ENCODE measurements around the gene RBMS1. TPM values are rescaled to one million over a fixed set of nuclear protein-coding genes. Genes with fewer than 3 reads are reported as not detected.

RBMS1 gene
- total RNA-seq, 5 donors from 2014 or later (not counting 1 experiment from before 2014, with no cell fraction given): 94.2 to 137 (median 105) TPM

GRCh38 chr2:160352500-160352899 is 141.1 kb downstream of the RBMS1 start:
- DNase-seq (no peak), ATAC-seq (replicated peaks in 1 of 4) (no peak)
- no peaks in the 10 kb centered on the region for H3K27me3 Mint-ChIP-seq
- peaks cover 72 to 83% (median 81%) of the 10 kb centered on the region in 3 donors for H3K4me1 Mint-ChIP-seq
- Histone ChIP-seq H3K36me3 (ENCODE audit: control insufficient read depth in 2 of 2, extremely low read depth in 1 of 2, insufficient read depth in 1 of 2, low read length in 1 of 2) (peaks cover 2 to 11% of the 10 kb centered on the region in 2 donors), H3K27me3 (replicated peaks in 1 of 2; ENCODE audit: control insufficient read depth in 2 of 2, extremely low read depth in 1 of 2, insufficient read depth in 2 of 2, low read length in 1 of 2) (no peaks in the 10 kb centered on the region), H3K27ac (ENCODE audit: low read length) (no peak overlapping the region), H3K4me1 (ENCODE audit: control insufficient read depth in 1 of 2, extremely low read depth in 1 of 2, insufficient read depth in 2 of 2, low read length in 2 of 2) (peaks cover 5 to 25% of the 10 kb centered on the region in 2 experiments), H3K4me3 (ENCODE audit: control insufficient read depth in 1 of 2, extremely low read depth in 1 of 2, low read length in 1 of 2) (no peak overlapping the region), H3K9me3 (peaks cover 3% of the 10 kb centered on the region)
- no peak overlapping the region for H3K27ac Mint-ChIP-seq
- H3K4me3 Mint-ChIP-seq: no peak overlapping the region
- peaks cover 0 to 9% (median 0%) of the 10 kb centered on the region in 3 donors for H3K9me3 Mint-ChIP-seq
- WGBS (ENCODE audit: insufficient coverage): no CpG with 5 or more reads among the region's 5 CpGs
- peaks cover 34% of the 10 kb centered on the region for H3K36me3 Mint-ChIP-seq
- CTCF ChIA-PET: interaction anchor here (0.5 to 2.0 kb wide), 16 partner anchors 10 to 1235 kb away, joined by 3 to 14 read pairs (median 4); no protein-coding TSS in a partner anchor
- POLR2A ChIA-PET: no interaction called here

GRCh38 chr2:160351956-160352355 is 141.7 kb downstream of the RBMS1 start:
- ATAC-seq (replicated peaks in 1 of 4) (no peak), DNase-seq (no peak)
- Mint-ChIP-seq H3K36me3 (peaks cover 28% of the 10 kb centered on the region), H3K9me3 (peaks cover 0 to 6% (median 0%) of the 10 kb centered on the region in 3 donors), H3K27me3 (no peaks in the 10 kb centered on the region), H3K4me1 (peaks cover 77 to 85% (median 84%) of the 10 kb centered on the region in 3 donors), H3K27ac (no peak overlapping the region), H3K4me3 (no peak overlapping the region)
- Histone ChIP-seq H3K36me3 (ENCODE audit: control insufficient read depth in 2 of 2, extremely low read depth in 1 of 2, insufficient read depth in 1 of 2, low read length in 1 of 2) (peaks cover 2 to 11% of the 10 kb centered on the region in 2 donors), H3K4me3 (ENCODE audit: control insufficient read depth in 1 of 2, extremely low read depth in 1 of 2, low read length in 1 of 2) (no peak overlapping the region), H3K4me1 (ENCODE audit: control insufficient read depth in 1 of 2, extremely low read depth in 1 of 2, insufficient read depth in 2 of 2, low read length in 2 of 2) (peaks cover 5 to 29% of the 10 kb centered on the region in 2 experiments), H3K27me3 (replicated peaks in 1 of 2; ENCODE audit: control insufficient read depth in 2 of 2, extremely low read depth in 1 of 2, insufficient read depth in 2 of 2, low read length in 1 of 2) (no peaks in the 10 kb centered on the region), H3K9me3 (peaks cover 3% of the 10 kb centered on the region), H3K27ac (ENCODE audit: low read length) (no peak overlapping the region)
- 92% methylated on average over 2 of the region's 4 CpGs for WGBS (ENCODE audit: insufficient coverage)
- ChIA-PET POLR2A (interaction anchor here in 1 of 2 donors (0.6 kb wide), 1 partner anchor 9 kb away, joined by 3 read pairs; no protein-coding TSS in a partner anchor), CTCF (interaction anchor here (1.0 to 1.8 kb wide), 3 partner anchors 29 to 642 kb away, joined by 3 to 14 read pairs (median 5); no protein-coding TSS in a partner anchor)

- no CpG with 5 or more reads among the region's 2 CpGs for WGBS (ENCODE audit: insufficient coverage)
- H3K9me3 Mint-ChIP-seq: no peaks in the 10 kb centered on the region
- H3K4me1 Mint-ChIP-seq: peaks cover 75 to 83% (median 83%) of the 10 kb centered on the region in 3 donors
- Histone ChIP-seq H3K4me1 (ENCODE audit: control insufficient read depth in 1 of 2, extremely low read depth in 1 of 2, insufficient read depth in 2 of 2, low read length in 2 of 2) (peaks cover 8 to 34% of the 10 kb centered on the region in 2 experiments), H3K9me3 (no peaks in the 10 kb centered on the region), H3K27ac (ENCODE audit: low read length) (no peak overlapping the region), H3K27me3 (replicated peaks in 1 of 2; ENCODE audit: control insufficient read depth in 2 of 2, extremely low read depth in 1 of 2, insufficient read depth in 2 of 2, low read length in 1 of 2) (no peaks in the 10 kb centered on the region), H3K4me3 (ENCODE audit: control insufficient read depth in 1 of 2, extremely low read depth in 1 of 2, low read length in 1 of 2) (no peak overlapping the region), H3K36me3 (ENCODE audit: control insufficient read depth in 2 of 2, extremely low read depth in 1 of 2, insufficient read depth in 1 of 2, low read length in 1 of 2) (peaks cover 2 to 11% of the 10 kb centered on the region in 2 donors)
- ChIA-PET CTCF (no interaction called here), POLR2A (no interaction called here)
- H3K36me3 Mint-ChIP-seq: peaks cover 19% of the 10 kb centered on the region
- H3K4me3 Mint-ChIP-seq: no peak overlapping the region
- DNase-seq: no peak
- no peak for ATAC-seq (replicated peaks in 1 of 4)
- no peak overlapping the region for H3K27ac Mint-ChIP-seq
- H3K27me3 Mint-ChIP-seq: no peaks in the 10 kb centered on the region
These were observed 144.3 kb downstream of the RBMS1 start for GRCh38 chr2:160349306-160349705.

- no peaks in the 10 kb centered on the region for H3K9me3 Mint-ChIP-seq
- peaks cover 19% of the 10 kb centered on the region for H3K36me3 Mint-ChIP-seq
- no peaks in the 10 kb centered on the region for H3K27me3 Mint-ChIP-seq
- H3K27ac Mint-ChIP-seq: peak overlapping the region in 1 of 2 donors; percentile 36
- no peak overlapping the region for H3K4me3 ChIP-seq (ENCODE audit: control insufficient read depth in 1 of 2, extremely low read depth in 1 of 2, low read length in 1 of 2)
- ATAC-seq (replicated peaks in 1 of 4): peak in 1 of 4 experiments; percentile 24
- CTCF ChIA-PET: no interaction called here
- no peak for DNase-seq
- no peak overlapping the region for H3K27ac ChIP-seq (ENCODE audit: low read length)
- WGBS (ENCODE audit: insufficient coverage): no CpG with 5 or more reads among the region's 1 CpG
- H3K27me3 ChIP-seq (replicated peaks in 1 of 2; ENCODE audit: control insufficient read depth in 2 of 2, extremely low read depth in 1 of 2, insufficient read depth in 2 of 2, low read length in 1 of 2): no peaks in the 10 kb centered on the region
- peaks cover 2 to 7% of the 10 kb centered on the region in 2 donors for H3K36me3 ChIP-seq (ENCODE audit: control insufficient read depth in 2 of 2, extremely low read depth in 1 of 2, insufficient read depth in 1 of 2, low read length in 1 of 2)
- peaks cover 81 to 82% (median 82%) of the 10 kb centered on the region in 3 donors for H3K4me1 Mint-ChIP-seq
- H3K4me3 Mint-ChIP-seq: no peak overlapping the region
- H3K9me3 ChIP-seq: no peaks in the 10 kb centered on the region
- peaks cover 10 to 33% of the 10 kb centered on the region in 2 experiments for H3K4me1 ChIP-seq (ENCODE audit: control insufficient read depth in 1 of 2, extremely low read depth in 1 of 2, insufficient read depth in 2 of 2, low read length in 2 of 2)
- POLR2A ChIA-PET: no interaction called here
These were observed 146.2 kb downstream of the RBMS1 start for GRCh38 chr2:160347269-160347863.

- Mint-ChIP-seq H3K27me3 (no peaks in the 10 kb centered on the region), H3K4me3 (peak overlapping the region in 1 of 3 donors; percentile 53), H3K27ac (peak overlapping the region; percentile 1 to 54), H3K9me3 (no peaks in the 10 kb centered on the region), H3K4me1 (peaks cover 88 to 90% (median 88%) of the 10 kb centered on the region in 3 donors), H3K36me3 (peaks cover 20% of the 10 kb centered on the region)
- 73% methylated on average over 2 of the region's 5 CpGs for WGBS (ENCODE audit: insufficient coverage)
- no peaks in the 10 kb centered on the region for H3K27me3 ChIP-seq (replicated peaks in 1 of 2; ENCODE audit: control insufficient read depth in 2 of 2, extremely low read depth in 1 of 2, insufficient read depth in 2 of 2, low read length in 1 of 2)
- DNase-seq: no peak
- CTCF ChIA-PET: interaction anchor here in 1 of 2 donors (0.7 to 1.5 kb wide), 4 partner anchors 9 to 571 kb away, joined by 3 read pairs; no protein-coding TSS in a partner anchor
- no peak overlapping the region for H3K4me3 ChIP-seq (ENCODE audit: control insufficient read depth in 1 of 2, extremely low read depth in 1 of 2, low read length in 1 of 2)
- ATAC-seq (replicated peaks in 1 of 4): peak in 3 of 4 experiments; percentile 35 to 53 (median 35)
- POLR2A ChIA-PET: interaction anchor here in 1 of 2 donors (0.7 kb wide), 1 partner anchor 9 kb away, joined by 3 read pairs; no protein-coding TSS in a partner anchor
- no peaks in the 10 kb centered on the region for H3K9me3 ChIP-seq
- H3K36me3 ChIP-seq (ENCODE audit: control insufficient read depth in 2 of 2, extremely low read depth in 1 of 2, insufficient read depth in 1 of 2, low read length in 1 of 2): peaks cover 2 to 5% of the 10 kb centered on the region in 2 donors
- H3K27ac ChIP-seq (ENCODE audit: low read length): no peak overlapping the region
- peaks cover 10 to 32% of the 10 kb centered on the region in 2 experiments for H3K4me1 ChIP-seq (ENCODE audit: control insufficient read depth in 1 of 2, extremely low read depth in 1 of 2, insufficient read depth in 2 of 2, low read length in 2 of 2)
These were observed 148.4 kb downstream of the RBMS1 start for GRCh38 chr2:160345071-160345764.

GRCh38 chr2:160343404-160343803 is 150.2 kb downstream of the RBMS1 start:
- Histone ChIP-seq H3K4me3 (ENCODE audit: control insufficient read depth in 1 of 2, extremely low read depth in 1 of 2, low read length in 1 of 2) (no peak overlapping the region), H3K27ac (ENCODE audit: low read length) (no peak overlapping the region), H3K9me3 (no peaks in the 10 kb centered on the region), H3K36me3 (ENCODE audit: control insufficient read depth in 2 of 2, extremely low read depth in 1 of 2, insufficient read depth in 1 of 2, low read length in 1 of 2) (no peaks in the 10 kb centered on the region), H3K4me1 (ENCODE audit: control insufficient read depth in 1 of 2, extremely low read depth in 1 of 2, insufficient read depth in 2 of 2, low read length in 2 of 2) (peaks cover 10 to 26% of the 10 kb centered on the region in 2 experiments), H3K27me3 (replicated peaks in 1 of 2; ENCODE audit: control insufficient read depth in 2 of 2, extremely low read depth in 1 of 2, insufficient read depth in 2 of 2, low read length in 1 of 2) (no peaks in the 10 kb centered on the region)
- DNase-seq (no peak), ATAC-seq (replicated peaks in 1 of 4) (no peak)
- Mint-ChIP-seq H3K27me3 (no peaks in the 10 kb centered on the region), H3K9me3 (no peaks in the 10 kb centered on the region), H3K36me3 (peaks cover 12% of the 10 kb centered on the region), H3K27ac (no peak overlapping the region), H3K4me1 (peaks cover 88 to 89% (median 88%) of the 10 kb centered on the region in 3 donors), H3K4me3 (no peak overlapping the region)
- ChIA-PET CTCF (no interaction called here), POLR2A (interaction anchor here in 1 of 2 donors (0.6 kb wide), 1 partner anchor 91 kb away, joined by 3 read pairs; no protein-coding TSS in a partner anchor)
- no CpG with 5 or more reads among the region's 2 CpGs for WGBS (ENCODE audit: insufficient coverage)

Data from T-cell (primary cell).